ENCODE data around the gene TCTN2. TPM values are rescaled to one million over a fixed set of nuclear protein-coding genes. Genes with fewer than 3 reads are reported as not detected.

The TCTN2 gene
- total and polyA plus RNA-seq, 2 donors (not counting 1 experiment from before 2014, with no cell fraction given) = 8.5 to 22.8 TPM

DNA sequence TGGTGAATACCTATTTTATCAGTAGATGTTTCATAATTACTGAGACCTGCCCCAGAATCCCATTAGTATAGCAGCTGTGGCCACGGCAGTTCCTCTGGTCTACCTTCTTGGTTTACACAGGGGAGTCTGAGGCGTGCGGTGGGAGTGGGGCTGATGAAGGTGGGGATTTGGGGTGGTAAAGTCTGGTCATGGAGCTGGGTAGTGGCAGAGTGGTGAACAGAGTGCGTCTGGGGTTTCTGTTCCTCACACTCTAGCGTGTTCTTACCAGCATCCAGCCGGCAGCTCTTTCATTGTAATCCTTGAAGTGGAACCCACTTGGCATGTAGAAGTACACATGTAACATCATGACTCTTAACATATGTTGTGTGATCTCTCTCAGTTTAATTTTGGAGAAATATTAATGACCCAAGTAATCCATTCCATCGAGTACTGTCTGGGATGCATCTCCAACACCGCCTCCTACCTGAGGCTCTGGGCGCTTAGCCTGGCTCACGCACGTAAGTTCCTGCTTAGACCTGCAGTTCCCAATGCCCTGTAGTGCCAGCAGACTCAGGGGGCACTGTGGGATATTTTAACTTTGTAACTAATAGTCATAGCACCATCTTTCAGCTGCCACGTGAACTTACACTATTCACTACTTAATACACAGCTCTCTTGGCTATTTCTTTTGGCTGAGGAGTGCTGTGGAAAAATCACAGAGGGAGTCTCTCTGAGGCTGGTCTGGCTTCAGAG is 83.3 kb downstream of the TCTN2 start:
- H3K9me3 ChIP-seq (ENCODE audit: control extremely low read depth in 1 of 3, control insufficient read depth in 2 of 3, insufficient read depth in 1 of 3, low read length in 2 of 3) = no peaks in the 10 kb centered on the region
- no peaks in the 10 kb centered on the region for H3K4me1 Mint-ChIP-seq
- no peak overlapping the region for H3K4me3 Mint-ChIP-seq
- intact Hi-C loops (cut with micrococcal nuclease) = no loop called here
- no peak overlapping the region for H3K27ac Mint-ChIP-seq
- no peak overlapping the region for H3K4me2 ChIP-seq (replicated peaks; ENCODE audit: low read depth, low read length, poor library complexity, severe bottlenecking)
- POLR2A ChIA-PET = no interaction called here
- no peaks in the 10 kb centered on the region for H4K20me1 ChIP-seq (ENCODE audit: control insufficient read depth, insufficient read depth, low read length, poor library complexity, severe bottlenecking)
- H3K9ac ChIP-seq (ENCODE audit: low read length) = no peak overlapping the region
- H3K9me3 Mint-ChIP-seq (ENCODE audit: insufficient read depth) = no peaks in the 10 kb centered on the region
- peaks cover 0 to 51% of the 10 kb centered on the region in 2 experiments for H3K36me3 ChIP-seq (replicated peaks in 1 of 2; ENCODE audit: control extremely low read depth in 1 of 2, control insufficient read depth in 1 of 2, extremely low read depth in 1 of 2, insufficient read depth in 2 of 2, low read length in 1 of 2)
- DNase-seq = no peak
- H3K4me3 ChIP-seq (ENCODE audit: control extremely low read depth in 1 of 5, extremely low read depth in 1 of 5, insufficient read depth in 1 of 5, low read depth in 2 of 5, low read length in 4 of 5) = no peak overlapping the region
- TF ChIP-seq, protein P1, sequence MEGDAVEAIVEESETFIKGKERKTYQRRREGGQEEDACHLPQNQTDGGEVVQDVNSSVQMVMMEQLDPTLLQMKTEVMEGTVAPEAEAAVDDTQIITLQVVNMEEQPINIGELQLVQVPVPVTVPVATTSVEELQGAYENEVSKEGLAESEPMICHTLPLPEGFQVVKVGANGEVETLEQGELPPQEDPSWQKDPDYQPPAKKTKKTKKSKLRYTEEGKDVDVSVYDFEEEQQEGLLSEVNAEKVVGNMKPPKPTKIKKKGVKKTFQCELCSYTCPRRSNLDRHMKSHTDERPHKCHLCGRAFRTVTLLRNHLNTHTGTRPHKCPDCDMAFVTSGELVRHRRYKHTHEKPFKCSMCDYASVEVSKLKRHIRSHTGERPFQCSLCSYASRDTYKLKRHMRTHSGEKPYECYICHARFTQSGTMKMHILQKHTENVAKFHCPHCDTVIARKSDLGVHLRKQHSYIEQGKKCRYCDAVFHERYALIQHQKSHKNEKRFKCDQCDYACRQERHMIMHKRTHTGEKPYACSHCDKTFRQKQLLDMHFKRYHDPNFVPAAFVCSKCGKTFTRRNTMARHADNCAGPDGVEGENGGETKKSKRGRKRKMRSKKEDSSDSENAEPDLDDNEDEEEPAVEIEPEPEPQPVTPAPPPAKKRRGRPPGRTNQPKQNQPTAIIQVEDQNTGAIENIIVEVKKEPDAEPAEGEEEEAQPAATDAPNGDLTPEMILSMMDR (IDR thresholded peaks at IDR 0.05) = no peak
- TF ChIP-seq EZH2 (IDR thresholded peaks at IDR 0.05; ENCODE audit: borderline replicate concordance, insufficient read depth, low read depth, low read length, poor library complexity, severe bottlenecking) = no peak
- 97% methylated on average over 8 of the region's 12 CpGs for WGBS (ENCODE audit: insufficient coverage)
- no peak overlapping the region for H2AFZ ChIP-seq (ENCODE audit: insufficient read depth, low read depth, low read length, poor library complexity, severe bottlenecking)
- ATAC-seq (ENCODE audit: low read depth) = no peak
- no peaks in the 10 kb centered on the region for H3K79me2 ChIP-seq (ENCODE audit: control insufficient read depth, insufficient read depth, low read length)
- no peaks in the 10 kb centered on the region for H3K27me3 Mint-ChIP-seq
- CTCF ChIA-PET = no interaction called here
- no peak overlapping the region for H3K27ac ChIP-seq (ENCODE audit: low read length in 2 of 2)
- H3K27me3 ChIP-seq (replicated peaks in 1 of 4; ENCODE audit: control extremely low read depth in 1 of 4, control insufficient read depth in 3 of 4, insufficient read depth in 4 of 4, low read length in 3 of 4) = no peaks in the 10 kb centered on the region
- H3K4me1 ChIP-seq (ENCODE audit: control insufficient read depth in 2 of 2, insufficient read depth in 2 of 2, low read length in 2 of 2) = no peaks in the 10 kb centered on the region

DNA sequence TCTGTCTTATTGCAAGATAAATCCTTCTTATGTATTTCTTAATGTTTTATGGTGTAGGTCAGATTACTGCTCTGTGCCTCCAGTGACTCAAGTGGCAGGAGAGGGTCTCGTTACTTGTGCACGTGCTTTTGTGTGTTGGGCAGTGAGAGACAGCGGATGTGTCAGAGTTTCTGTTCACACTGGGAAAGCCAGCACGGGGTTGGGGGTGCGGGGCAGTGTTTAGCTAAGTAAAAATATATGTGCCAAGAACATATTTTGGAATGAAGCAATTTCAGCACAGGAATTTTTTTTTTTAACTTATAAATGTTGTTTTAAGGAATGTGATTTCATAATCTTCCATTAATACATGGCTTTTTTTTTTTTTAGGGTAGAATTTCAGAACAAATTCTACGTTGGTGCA is 86.6 kb downstream of the TCTN2 start:
- Mint-ChIP-seq H3K27ac (no peak overlapping the region), H3K27me3 (no peaks in the 10 kb centered on the region), H3K4me1 (peaks cover 9% of the 10 kb centered on the region), H3K4me3 (no peak overlapping the region), H3K9me3 (ENCODE audit: insufficient read depth) (no peaks in the 10 kb centered on the region)
- no peak for DNase-seq
- H3K79me2 ChIP-seq (ENCODE audit: control insufficient read depth, insufficient read depth, low read length) = no peaks in the 10 kb centered on the region
- no peak overlapping the region for H3K9ac ChIP-seq (ENCODE audit: low read length)
- POLR2A ChIA-PET = no interaction called here
- no peak overlapping the region for H3K27ac ChIP-seq (ENCODE audit: low read length in 2 of 2)
- no peaks in the 10 kb centered on the region for H3K27me3 ChIP-seq (replicated peaks in 1 of 4; ENCODE audit: control extremely low read depth in 1 of 4, control insufficient read depth in 3 of 4, insufficient read depth in 4 of 4, low read length in 3 of 4)
- no peak overlapping the region for H3K4me2 ChIP-seq (replicated peaks; ENCODE audit: low read depth, low read length, poor library complexity, severe bottlenecking)
- no peak overlapping the region for H2AFZ ChIP-seq (ENCODE audit: insufficient read depth, low read depth, low read length, poor library complexity, severe bottlenecking)
- H3K36me3 ChIP-seq (replicated peaks in 1 of 2; ENCODE audit: control extremely low read depth in 1 of 2, control insufficient read depth in 1 of 2, extremely low read depth in 1 of 2, insufficient read depth in 2 of 2, low read length in 1 of 2) = peaks cover 0 to 28% of the 10 kb centered on the region in 2 experiments
- no peak overlapping the region for H3K4me3 ChIP-seq (ENCODE audit: control extremely low read depth in 1 of 5, extremely low read depth in 1 of 5, insufficient read depth in 1 of 5, low read depth in 2 of 5, low read length in 4 of 5)
- H4K20me1 ChIP-seq (ENCODE audit: control insufficient read depth, insufficient read depth, low read length, poor library complexity, severe bottlenecking) = no peaks in the 10 kb centered on the region
- no peaks in the 10 kb centered on the region for H3K9me3 ChIP-seq (ENCODE audit: control extremely low read depth in 1 of 3, control insufficient read depth in 2 of 3, insufficient read depth in 1 of 3, low read length in 2 of 3)
- CTCF ChIA-PET = no interaction called here
- ATAC-seq (ENCODE audit: low read depth) = no peak
- no peak for TF ChIP-seq EZH2 (IDR thresholded peaks at IDR 0.05; ENCODE audit: borderline replicate concordance, insufficient read depth, low read depth, low read length, poor library complexity, severe bottlenecking)
- TF ChIP-seq, protein P1 (IDR thresholded peaks at IDR 0.05) = no peak
- peaks cover 6 to 8% of the 10 kb centered on the region in 2 donors for H3K4me1 ChIP-seq (ENCODE audit: control insufficient read depth in 2 of 2, insufficient read depth in 2 of 2, low read length in 2 of 2)
- 100% methylated on average over 3 of the region's 6 CpGs for WGBS (ENCODE audit: insufficient coverage)
- intact Hi-C loops (cut with micrococcal nuclease) = no loop called here
